Endothelial cell of umbilical vein (primary cell): ENCODE results near the gene ARPC2.

ENCODE experiments used
- MAX ChIP-seq: IDR thresholded peaks from 2 replicates; pipeline ENCODE4 v1.6.1; 2011; ENCODE audit not compliant: insufficient read depth, insufficient read length
- POLR2A ChIP-seq: IDR thresholded peaks from 2 replicates; pipeline ENCODE4 v1.6.1; 2012; ENCODE audit warnings: low read depth, mild to moderate bottlenecking, control low read depth, low read length
- TF ChIP-seq, protein P1 (sequence below), 2 donors: IDR thresholded peaks; 1 replicate in 1 of 2; 2 replicates in 1 of 2; pipeline ENCODE4 v1.5.1; 2011; ENCODE audit warnings: low read length in 2 of 2, mild to moderate bottlenecking in 2 of 2, moderate library complexity in 2 of 2, control low read depth in 1 of 2, inconsistent platforms in 1 of 2, low read depth in 1 of 2; ENCODE audit not compliant: insufficient read depth in 1 of 2; ENCODE audit errors: extremely low read depth in 1 of 2

- TF ChIP-seq, protein P1, sequence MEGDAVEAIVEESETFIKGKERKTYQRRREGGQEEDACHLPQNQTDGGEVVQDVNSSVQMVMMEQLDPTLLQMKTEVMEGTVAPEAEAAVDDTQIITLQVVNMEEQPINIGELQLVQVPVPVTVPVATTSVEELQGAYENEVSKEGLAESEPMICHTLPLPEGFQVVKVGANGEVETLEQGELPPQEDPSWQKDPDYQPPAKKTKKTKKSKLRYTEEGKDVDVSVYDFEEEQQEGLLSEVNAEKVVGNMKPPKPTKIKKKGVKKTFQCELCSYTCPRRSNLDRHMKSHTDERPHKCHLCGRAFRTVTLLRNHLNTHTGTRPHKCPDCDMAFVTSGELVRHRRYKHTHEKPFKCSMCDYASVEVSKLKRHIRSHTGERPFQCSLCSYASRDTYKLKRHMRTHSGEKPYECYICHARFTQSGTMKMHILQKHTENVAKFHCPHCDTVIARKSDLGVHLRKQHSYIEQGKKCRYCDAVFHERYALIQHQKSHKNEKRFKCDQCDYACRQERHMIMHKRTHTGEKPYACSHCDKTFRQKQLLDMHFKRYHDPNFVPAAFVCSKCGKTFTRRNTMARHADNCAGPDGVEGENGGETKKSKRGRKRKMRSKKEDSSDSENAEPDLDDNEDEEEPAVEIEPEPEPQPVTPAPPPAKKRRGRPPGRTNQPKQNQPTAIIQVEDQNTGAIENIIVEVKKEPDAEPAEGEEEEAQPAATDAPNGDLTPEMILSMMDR (IDR thresholded peaks at IDR 0.05; ENCODE audit: extremely low read depth in 1 of 2, insufficient read depth in 1 of 2, low read depth in 1 of 2, low read length in 2 of 2): no peak
- TF ChIP-seq POLR2A (no peak), MAX (no peak)
Observed at GRCh38 chr2:218259099-218259961, 42.3 kb downstream of the ARPC2 start.
